HG03103 (cell line): ENCODE results near the gene MINPP1.

Source experiments
- ATAC-seq: cut with Tn5 transposase; IDR thresholded peaks from one replicate; pipeline ENCODE4 v1.9.1; 2021; ENCODE audit warnings: low read depth; ENCODE audit not compliant: unreplicated experiment

Gene MINPP1

GRCh38 chr10:87518937-87519336 is 14.2 kb downstream of the MINPP1 start:
- no peak for ATAC-seq

- ATAC-seq: peak; percentile 60
These were observed 14.9 kb downstream of the MINPP1 start for GRCh38 chr10:87519582-87519981.

GRCh38 chr10:87523731-87524130 is 19.0 kb downstream of the MINPP1 start:
- ATAC-seq: no peak

GRCh38 chr10:87524296-87524695 is 19.6 kb downstream of the MINPP1 start:
- no peak for ATAC-seq

GRCh38 chr10:87531908-87532622 is 27.4 kb downstream of the MINPP1 start:
- no peak for ATAC-seq

DNA sequence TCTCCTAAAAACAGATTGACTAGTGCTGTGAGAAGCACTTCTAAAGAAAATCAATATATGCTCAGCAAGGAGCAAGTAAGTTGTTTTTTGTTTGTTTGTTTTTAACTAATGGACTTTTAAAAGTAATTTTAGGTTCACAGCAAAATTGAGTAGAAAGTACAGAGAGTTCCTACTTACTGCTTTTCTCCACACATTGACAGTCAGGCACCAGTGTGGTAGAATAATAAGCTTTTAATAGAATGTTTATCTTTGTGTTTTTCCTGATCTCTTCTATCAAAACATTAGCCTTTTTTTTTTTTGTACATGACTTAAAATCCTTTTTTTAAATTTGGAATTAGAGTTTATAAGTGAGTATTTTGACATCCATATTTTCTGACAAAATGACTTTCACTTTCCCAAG is 28.0 kb downstream of the MINPP1 start:
- ATAC-seq: no peak

DNA sequence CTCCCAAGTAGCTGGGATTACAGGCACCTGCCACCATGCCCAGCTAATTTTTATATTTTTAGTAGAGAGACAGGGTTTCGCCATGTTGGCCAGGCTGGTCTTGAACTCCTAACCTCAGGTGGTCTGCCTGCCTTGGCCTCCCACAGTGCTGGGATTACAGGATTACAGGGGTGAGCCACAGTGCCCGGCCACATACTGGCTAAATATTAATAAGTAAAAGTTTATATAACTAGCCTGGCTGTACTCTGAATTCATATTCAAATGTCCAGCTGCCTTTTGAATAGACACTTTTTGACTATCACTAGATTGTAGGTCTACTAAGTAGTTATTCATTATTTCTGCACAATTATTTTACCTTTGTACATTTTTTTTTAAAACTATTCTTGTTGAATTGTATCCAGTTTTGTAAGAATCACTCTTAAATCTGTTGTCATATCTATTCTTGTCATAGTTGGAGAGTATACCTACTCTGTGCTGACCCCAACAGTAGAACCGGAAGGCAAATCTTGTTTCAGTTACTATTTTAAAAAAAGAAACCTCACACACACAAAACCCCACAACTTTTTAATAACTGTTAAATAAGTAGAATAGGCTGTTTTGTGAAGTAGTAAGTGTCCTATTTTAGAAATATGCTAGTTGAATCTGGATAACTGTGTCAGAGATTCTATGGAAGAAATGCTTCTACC is 29.6 kb downstream of the MINPP1 start:
- ATAC-seq: peak; percentile 65

- ATAC-seq: no peak
These were observed 33.7 kb downstream of the MINPP1 start for GRCh38 chr10:87538092-87539015.

DNA sequence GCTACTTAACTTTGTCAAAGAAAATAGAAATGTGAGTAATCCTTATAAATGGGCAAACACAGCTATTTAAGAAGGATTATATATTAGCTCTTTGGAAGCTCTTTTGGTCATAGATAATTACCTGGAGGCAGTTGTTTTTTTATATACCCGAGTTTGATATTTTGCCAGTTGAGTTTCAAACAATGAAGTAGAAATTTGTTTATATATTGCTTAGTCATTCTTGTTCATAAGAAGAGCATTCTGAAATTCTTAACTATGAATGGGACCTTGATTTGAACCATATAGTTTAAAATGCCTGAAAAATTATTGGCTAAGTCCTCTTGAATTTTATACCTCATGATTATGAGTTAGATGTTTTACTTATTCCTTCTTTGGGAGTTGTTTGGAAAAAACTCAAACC is 36.4 kb downstream of the MINPP1 start:
- ATAC-seq: no peak

DNA sequence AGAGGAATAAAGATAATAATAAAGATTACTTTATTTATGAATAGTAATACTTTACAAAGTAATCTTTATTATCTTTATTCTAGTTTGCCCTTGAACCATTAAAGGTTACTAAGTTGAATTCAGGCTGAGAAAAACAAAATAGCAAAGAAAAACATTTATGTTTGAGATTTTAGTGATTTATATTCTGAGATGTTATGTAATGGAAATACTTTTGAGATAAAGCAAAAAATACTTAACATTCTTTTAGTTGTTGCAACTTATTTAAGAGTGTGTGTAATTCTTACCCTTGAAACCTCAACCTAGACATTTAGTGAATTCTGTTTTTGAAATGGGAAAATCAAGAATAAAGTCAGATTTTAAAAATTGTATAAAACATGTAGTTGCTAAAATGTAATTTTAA is 40.0 kb downstream of the MINPP1 start:
- no peak for ATAC-seq

DNA sequence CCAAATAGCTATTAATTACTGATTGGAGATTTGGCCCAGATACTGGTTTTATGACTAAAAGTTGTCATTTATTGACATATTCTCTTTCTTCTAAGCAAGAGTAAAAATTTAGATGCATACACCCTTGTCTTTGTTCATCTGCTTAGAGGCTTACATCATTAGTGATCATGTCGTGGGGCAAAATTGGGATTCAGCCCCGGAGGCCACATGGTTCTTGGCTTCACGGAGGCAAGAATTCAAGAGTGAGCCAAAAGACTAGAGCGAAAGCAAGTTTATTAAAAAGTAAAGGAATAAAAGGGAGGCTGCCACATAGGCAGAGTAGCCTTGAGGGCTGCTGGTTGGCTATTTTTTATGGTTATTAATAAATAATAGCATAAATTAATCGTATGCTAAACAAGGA is 41.1 kb downstream of the MINPP1 start:
- no peak for ATAC-seq

- no peak for ATAC-seq
These were observed 41.5 kb downstream of the MINPP1 start for GRCh38 chr10:87546210-87546609.

DNA sequence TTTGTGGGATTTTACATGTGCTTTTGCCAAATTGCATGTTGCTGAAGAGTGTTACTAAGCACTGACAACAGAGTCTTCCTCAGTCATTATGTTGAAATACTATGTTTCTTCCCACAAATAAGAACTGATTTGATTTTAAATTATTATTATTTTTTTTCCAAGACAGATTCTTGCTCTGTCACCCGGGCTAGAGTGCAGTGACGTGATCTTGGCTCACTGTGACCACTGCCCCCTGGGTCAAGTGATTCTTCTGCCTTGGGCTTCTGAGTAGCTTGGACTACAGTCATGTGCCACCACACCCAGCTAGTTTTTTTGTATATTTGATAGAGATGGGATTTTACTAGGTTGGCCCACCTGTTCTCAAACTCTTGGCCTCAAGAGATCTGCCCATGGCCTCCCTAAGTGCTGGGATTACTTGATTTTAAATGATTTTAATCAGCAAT is 42.3 kb downstream of the MINPP1 start:
- no peak for ATAC-seq

- no peak for ATAC-seq
These were observed 43.1 kb downstream of the MINPP1 start for GRCh38 chr10:87547734-87548311.

DNA sequence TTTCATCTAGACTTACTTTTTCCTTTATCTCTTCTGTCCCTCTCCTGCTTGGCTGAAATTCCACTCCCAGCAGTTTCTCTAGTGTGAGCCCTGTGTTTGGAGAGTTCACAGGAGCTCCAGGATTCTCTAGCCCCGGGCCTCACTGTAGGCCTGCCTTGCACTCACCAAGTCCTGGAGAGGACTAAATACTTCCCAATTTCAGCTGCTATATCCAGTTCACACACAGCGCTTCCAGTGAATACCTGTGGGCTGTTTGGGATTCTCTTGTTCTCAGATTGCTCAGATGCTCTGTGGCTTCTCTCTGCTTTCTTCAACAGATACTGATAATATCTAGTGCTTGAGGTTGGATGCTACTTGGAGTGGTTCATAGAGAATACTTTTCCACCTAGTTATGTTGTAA is 46.0 kb downstream of the MINPP1 start:
- ATAC-seq: no peak

GRCh38 chr10:87551326-87551725 is 46.6 kb downstream of the MINPP1 start:
- no peak for ATAC-seq

DNA sequence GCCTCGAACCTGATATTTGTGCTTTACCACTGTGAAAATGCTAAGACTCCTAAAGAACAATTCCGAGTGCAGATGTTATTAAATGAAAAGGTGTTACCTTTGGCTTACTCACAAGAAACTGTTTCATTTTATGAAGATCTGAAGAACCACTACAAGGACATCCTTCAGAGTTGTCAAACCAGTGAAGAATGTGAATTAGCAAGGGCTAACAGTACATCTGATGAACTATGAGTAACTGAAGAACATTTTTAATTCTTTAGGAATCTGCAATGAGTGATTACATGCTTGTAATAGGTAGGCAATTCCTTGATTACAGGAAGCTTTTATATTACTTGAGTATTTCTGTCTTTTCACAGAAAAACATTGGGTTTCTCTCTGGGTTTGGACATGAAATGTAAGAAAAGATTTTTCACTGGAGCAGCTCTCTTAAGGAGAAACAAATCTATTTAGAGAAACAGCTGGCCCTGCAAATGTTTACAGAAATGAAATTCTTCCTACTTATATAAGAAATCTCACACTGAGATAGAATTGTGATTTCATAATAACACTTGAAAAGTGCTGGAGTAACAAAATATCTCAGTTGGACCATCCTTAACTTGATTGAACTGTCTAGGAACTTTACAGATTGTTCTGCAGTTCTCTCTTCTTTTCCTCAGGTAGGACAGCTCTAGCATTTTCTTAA is 47.7 kb downstream of the MINPP1 start:
- no peak for ATAC-seq

GRCh38 chr10:87557409-87557808 is 52.7 kb downstream of the MINPP1 start:
- ATAC-seq: no peak

DNA sequence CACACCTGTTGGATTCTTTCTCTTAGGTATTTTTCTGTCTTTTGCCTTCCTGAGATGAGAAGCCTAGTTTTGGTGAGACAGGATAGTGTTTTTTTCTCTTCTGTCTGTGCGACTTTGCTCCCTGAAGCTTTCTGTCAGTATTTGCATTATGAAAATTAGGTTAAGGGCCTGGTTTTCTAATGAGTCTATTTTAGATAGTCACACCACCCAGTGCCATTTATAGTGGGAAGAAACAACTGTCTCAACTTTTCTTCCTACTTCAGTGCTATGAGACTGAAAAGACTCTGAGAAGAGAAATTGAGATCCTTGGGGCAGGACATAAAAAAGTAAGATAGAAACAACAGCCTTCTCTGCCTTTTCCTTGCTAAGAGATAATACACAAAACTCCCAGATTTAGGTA is 53.6 kb downstream of the MINPP1 start:
- ATAC-seq: no peak

- no peak for ATAC-seq
These were observed 54.7 kb downstream of the MINPP1 start for GRCh38 chr10:87559392-87559791.
